ENCODE data around the gene OR51B4.
"Not testable (repeated sequence)": the region's sequence is repeated elsewhere in the genome, so short reads cannot be mapped to it uniquely, and the experiment has no call there.

Gene OR51B4

GRCh38 chr11:5267033-5267563 is 34.6 kb downstream of the OR51B4 start:
- no peak for DNase-seq

- no peak for DNase-seq
Measured at GRCh38 chr11:5266609-5267008, 35.1 kb downstream of the OR51B4 start.

GRCh38 chr11:5265832-5266231 is 35.9 kb downstream of the OR51B4 start:
- no peak for DNase-seq

- DNase-seq: no peak
Measured at GRCh38 chr11:5258543-5259262, 43.0 kb downstream of the OR51B4 start.

- DNase-seq: no peak
Measured at GRCh38 chr11:5257296-5257695, 44.5 kb downstream of the OR51B4 start.

GRCh38 chr11:5254646-5255413 is 46.9 kb downstream of the OR51B4 start, which contains the start of gene HBG2:
Gene HBG2, minus strand, starts transcription at chr11:5254781. Its CDS starts 53 bp downstream, at chr11:5254728.
- DNase-seq: not testable (repeated sequence)

- DNase-seq: not testable (repeated sequence)
Measured at GRCh38 chr11:5254023-5254422, 47.7 kb downstream of the OR51B4 start.

GRCh38 chr11:5253440-5253839 is 48.3 kb downstream of the OR51B4 start:
- DNase-seq: not testable (repeated sequence)

- DNase-seq: no peak
Measured at GRCh38 chr11:5252919-5253265, 48.9 kb downstream of the OR51B4 start.

GRCh38 chr11:5252192-5252918 is 49.4 kb downstream of the OR51B4 start:
- DNase-seq: no peak

- no peak for DNase-seq
Measured at GRCh38 chr11:5251746-5252145, 50.0 kb downstream of the OR51B4 start.

Data from activated effector memory CD4-positive, alpha-beta T cell treated with anti-CD3 and anti-CD28 coated beads, Interleukin-2, amount 50 U/mL, for 16 hours (primary cell).